Hypothalamus (tissue), 51 donors: ENCODE results near the gene ANTXR1.

Experiments
- DNase-seq, 51 donors: peaks; one replicate each; lab custom pipeline; 2025; lab: John Stamatoyannopoulos, UW

Gene ANTXR1

GRCh38 chr2:69092857-69093256 is 79.9 kb downstream of the ANTXR1 start:
- no peak for DNase-seq

- no peak for DNase-seq
Observed at GRCh38 chr2:69095305-69095704, 82.3 kb downstream of the ANTXR1 start.

GRCh38 chr2:69096326-69097095 is 83.5 kb downstream of the ANTXR1 start:
- DNase-seq: no peak

GRCh38 chr2:69097148-69097610 is 84.2 kb downstream of the ANTXR1 start:
- peak in 4 of 51 donors; percentile 8 to 21 (median 14) for DNase-seq

GRCh38 chr2:69097891-69098655 is 85.1 kb downstream of the ANTXR1 start:
- no peak for DNase-seq

- DNase-seq: no peak
Observed at GRCh38 chr2:69099541-69099940, 86.6 kb downstream of the ANTXR1 start.

GRCh38 chr2:69100220-69100723 is 87.3 kb downstream of the ANTXR1 start:
- DNase-seq: no peak

GRCh38 chr2:69102041-69102593 is 89.1 kb downstream of the ANTXR1 start:
- no peak for DNase-seq

GRCh38 chr2:69103419-69103818 is 90.4 kb downstream of the ANTXR1 start:
- DNase-seq: no peak

- DNase-seq: no peak
Observed at GRCh38 chr2:69104261-69104660, 91.3 kb downstream of the ANTXR1 start.

- DNase-seq: no peak
Observed at GRCh38 chr2:69109255-69109654, 96.3 kb downstream of the ANTXR1 start.

GRCh38 chr2:69111076-69111475 is 98.1 kb downstream of the ANTXR1 start:
- no peak for DNase-seq

- DNase-seq: no peak
Observed at GRCh38 chr2:69113627-69114026, 100.6 kb downstream of the ANTXR1 start.

- no peak for DNase-seq
Observed at GRCh38 chr2:69114534-69114933, 101.6 kb downstream of the ANTXR1 start.

- DNase-seq: no peak
Observed at GRCh38 chr2:69116438-69116837, 103.5 kb downstream of the ANTXR1 start.

GRCh38 chr2:69118609-69119008 is 105.6 kb downstream of the ANTXR1 start:
- peak in 1 of 51 donors; percentile 5 for DNase-seq

- no peak for DNase-seq
Observed at GRCh38 chr2:69119104-69119894, 106.3 kb downstream of the ANTXR1 start.

GRCh38 chr2:69122271-69122670 is 109.3 kb downstream of the ANTXR1 start:
- no peak for DNase-seq

GRCh38 chr2:69123182-69123581 is 110.2 kb downstream of the ANTXR1 start:
- DNase-seq: no peak

GRCh38 chr2:69124343-69124742 is 111.4 kb downstream of the ANTXR1 start:
- DNase-seq: no peak

- no peak for DNase-seq
Observed at GRCh38 chr2:69125816-69126215, 112.8 kb downstream of the ANTXR1 start.
